ES-I3 (cell line): ENCODE measurements around the gene AQP12B.

Experiments used
- H3K36me3 ChIP-seq: 2 replicates; pipeline ENCODE4 v1.6.1; 2013; ENCODE audit warnings: mild to moderate bottlenecking, low read length, control low read depth, moderate library complexity; ENCODE audit not compliant: insufficient read depth
- H3K4me1 ChIP-seq: 2 replicates; pipeline ENCODE4 v1.6.1; 2013; ENCODE audit warnings: mild to moderate bottlenecking, control low read depth, low read length; ENCODE audit not compliant: insufficient read depth
- H3K9ac ChIP-seq: 2 replicates; pipeline ENCODE4 v1.6.1; 2013; ENCODE audit warnings: low read depth, mild to moderate bottlenecking, low read length, moderate library complexity
- H3K9me3 ChIP-seq: 2 replicates; pipeline ENCODE4 v1.6.1; 2013; ENCODE audit warnings: mild to moderate bottlenecking, low read length, moderate library complexity; ENCODE audit not compliant: control insufficient read depth, insufficient read depth

Gene AQP12B

GRCh38 chr2:240722376-240722775 is 39.7 kb upstream of the AQP12B start:
- H3K4me1 ChIP-seq, result no peaks in the 10 kb centered on the region
- no peak overlapping the region for H3K9ac ChIP-seq
- H3K9me3 ChIP-seq, result no peaks in the 10 kb centered on the region
- H3K36me3 ChIP-seq, result peaks cover 21% of the 10 kb centered on the region

DNA sequence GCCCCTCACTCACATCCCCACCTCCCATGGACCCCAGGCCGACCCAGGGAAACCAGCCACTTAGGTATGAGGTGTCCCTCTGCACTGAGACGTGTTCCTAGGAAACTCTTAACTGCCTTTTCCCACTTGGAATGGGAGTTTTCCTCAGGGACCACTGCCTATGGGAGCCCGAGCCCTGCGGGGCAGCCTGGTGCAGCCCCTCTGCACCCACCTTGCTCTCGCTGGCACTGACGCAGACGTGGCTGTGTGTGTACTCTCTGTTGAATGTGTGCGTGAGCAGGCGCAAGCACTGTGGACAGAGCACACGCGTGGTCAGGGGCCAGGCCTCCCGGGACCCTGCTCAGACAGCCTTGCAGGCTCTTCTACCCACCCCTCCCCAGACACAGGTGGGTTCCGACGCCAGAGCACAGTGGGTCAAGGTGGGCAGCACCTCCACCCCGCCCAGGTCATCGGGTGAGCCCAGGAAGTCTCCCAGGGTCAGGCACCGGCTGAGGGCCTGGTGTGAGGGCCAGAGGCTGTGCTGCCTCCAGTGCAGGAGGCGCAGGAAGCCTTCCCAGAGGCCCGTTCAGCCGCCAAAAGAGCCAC is 39.0 kb upstream of the AQP12B start:
- Histone ChIP-seq H3K36me3 (peaks cover 21% of the 10 kb centered on the region), H3K9ac (no peak overlapping the region), H3K4me1 (no peaks in the 10 kb centered on the region), H3K9me3 (no peaks in the 10 kb centered on the region)

DNA sequence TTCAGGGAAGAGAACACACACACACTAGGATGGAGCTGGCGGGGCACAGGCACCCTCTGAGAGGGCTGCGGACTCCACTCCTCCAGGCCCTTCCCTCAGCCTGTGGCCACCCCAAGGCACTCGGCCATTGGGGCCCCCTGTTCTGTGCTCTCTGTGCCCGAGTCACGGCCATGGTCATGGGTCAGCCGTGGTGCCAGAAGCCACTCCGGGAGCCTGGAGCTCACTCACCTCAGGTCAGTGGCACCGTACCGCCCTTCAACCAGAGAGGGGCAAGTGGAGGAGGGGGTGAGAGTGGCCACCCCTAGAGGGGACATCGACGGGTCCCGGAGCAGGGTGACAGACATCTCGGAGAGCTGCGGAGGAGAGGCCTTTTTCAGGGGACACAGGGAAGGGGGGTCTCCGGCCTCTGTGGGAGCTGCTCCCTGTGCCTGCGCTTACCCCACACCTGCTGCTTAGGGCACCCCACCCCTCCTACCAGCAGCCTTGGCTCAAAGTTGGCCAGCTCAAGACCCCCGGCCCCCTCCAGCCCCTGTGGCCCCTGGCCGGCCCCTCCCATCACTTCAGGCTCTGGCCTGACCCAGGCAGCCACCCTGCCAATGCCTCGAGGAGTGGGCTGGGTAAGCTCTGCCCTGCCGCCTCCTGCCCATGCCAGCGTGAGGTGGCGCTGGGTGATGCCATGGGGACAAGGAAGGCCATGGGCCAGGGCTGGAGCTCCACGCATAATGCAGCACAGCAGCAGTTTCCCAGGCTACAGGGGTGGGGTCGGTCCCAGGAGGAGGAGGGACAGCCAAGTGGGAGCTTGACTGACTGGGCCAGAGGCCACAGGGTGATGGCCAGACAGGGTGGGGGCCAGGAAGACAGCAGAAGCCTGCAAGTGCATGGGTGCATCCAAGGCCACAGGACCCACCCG is 38.3 kb upstream of the AQP12B start:
- H3K4me1 ChIP-seq, result no peaks in the 10 kb centered on the region
- H3K9me3 ChIP-seq, result no peaks in the 10 kb centered on the region
- peaks cover 18% of the 10 kb centered on the region for H3K36me3 ChIP-seq
- no peak overlapping the region for H3K9ac ChIP-seq

- Histone ChIP-seq H3K4me1 (no peaks in the 10 kb centered on the region), H3K36me3 (peaks cover 17% of the 10 kb centered on the region), H3K9ac (no peak overlapping the region), H3K9me3 (no peaks in the 10 kb centered on the region)
Measured at GRCh38 chr2:240719676-240720545, 37.2 kb upstream of the AQP12B start.

GRCh38 chr2:240718896-240719490 is 36.3 kb upstream of the AQP12B start:
- Histone ChIP-seq H3K4me1 (no peaks in the 10 kb centered on the region), H3K9me3 (no peaks in the 10 kb centered on the region), H3K36me3 (peaks cover 13% of the 10 kb centered on the region), H3K9ac (no peak overlapping the region)

DNA sequence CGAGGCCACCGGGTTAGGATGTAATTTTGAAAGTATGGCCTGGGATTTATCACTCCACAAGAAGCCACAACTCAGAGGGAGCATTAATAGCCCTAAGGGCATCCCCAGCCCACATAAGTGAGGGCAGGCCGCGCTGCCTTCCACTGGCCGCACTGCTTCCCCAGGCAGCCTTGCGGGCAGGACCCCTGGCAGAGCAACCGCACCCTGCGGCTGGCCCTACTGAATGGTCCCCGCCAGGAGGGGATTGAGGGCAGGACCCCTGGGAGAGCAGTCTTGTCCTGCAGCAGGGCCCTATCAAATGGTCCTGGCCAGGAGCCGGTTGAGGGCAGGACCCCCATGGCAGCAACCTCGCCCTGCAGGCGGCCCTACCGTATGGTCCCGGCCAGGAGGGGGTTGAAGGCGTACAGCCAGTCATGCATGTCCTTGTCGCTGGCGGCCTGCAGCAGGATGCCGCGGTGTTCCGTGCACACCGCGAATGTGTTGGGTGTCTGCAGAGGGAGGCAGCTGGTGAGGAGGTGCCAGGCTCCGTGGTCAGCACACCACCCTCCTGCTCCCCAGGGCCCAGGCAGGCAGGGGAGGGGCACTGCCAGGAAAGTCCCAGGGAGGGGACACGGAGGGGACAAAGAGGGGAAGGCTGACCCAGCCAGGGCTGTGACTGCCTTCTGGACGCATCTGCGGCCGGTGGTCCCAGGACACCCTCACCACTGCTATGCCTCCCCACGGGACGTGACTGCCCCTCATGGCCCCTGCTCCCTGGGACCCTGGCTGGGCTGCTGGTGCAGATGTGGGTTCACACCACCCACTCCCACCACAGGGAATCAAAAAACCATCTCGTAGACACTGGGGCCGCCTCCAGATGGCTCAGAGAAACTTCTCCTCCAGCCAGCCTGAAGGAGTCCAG is 35.2 kb upstream of the AQP12B start:
- Histone ChIP-seq H3K9ac (no peak overlapping the region), H3K9me3 (no peaks in the 10 kb centered on the region), H3K36me3 (peaks cover 7% of the 10 kb centered on the region), H3K4me1 (no peaks in the 10 kb centered on the region)

DNA sequence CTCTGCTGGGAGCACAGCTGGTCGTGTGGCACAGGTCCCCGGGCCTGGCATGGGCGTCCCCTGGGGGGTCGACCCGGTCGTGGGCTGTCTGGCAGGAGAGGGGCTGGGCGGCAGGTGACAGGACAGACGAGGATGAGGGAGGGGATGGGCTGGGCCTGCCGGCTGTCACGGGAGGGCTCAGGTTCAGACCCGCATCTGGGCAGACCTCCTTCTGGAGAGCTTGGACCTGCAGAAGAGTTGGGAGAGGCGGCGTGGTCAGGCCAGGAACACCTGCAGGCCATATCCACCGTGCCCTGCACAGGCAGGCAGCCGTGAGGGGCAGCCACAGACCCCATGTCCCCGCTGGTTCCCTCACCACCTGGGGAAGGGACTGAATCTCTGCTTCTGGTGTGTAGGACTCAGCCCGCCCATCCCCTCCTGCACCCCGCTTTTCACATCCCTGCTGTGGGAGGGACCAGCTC is 34.5 kb upstream of the AQP12B start:
- H3K4me1 ChIP-seq, result no peaks in the 10 kb centered on the region
- H3K9me3 ChIP-seq, result no peaks in the 10 kb centered on the region
- no peak overlapping the region for H3K9ac ChIP-seq
- peaks cover 6% of the 10 kb centered on the region for H3K36me3 ChIP-seq

- Histone ChIP-seq H3K4me1 (no peaks in the 10 kb centered on the region), H3K36me3 (peaks cover 3% of the 10 kb centered on the region; the same call in 1 of the 2 replicates), H3K9me3 (no peaks in the 10 kb centered on the region), H3K9ac (no peak overlapping the region)
Measured at GRCh38 chr2:240716130-240716798, 33.6 kb upstream of the AQP12B start.

DNA sequence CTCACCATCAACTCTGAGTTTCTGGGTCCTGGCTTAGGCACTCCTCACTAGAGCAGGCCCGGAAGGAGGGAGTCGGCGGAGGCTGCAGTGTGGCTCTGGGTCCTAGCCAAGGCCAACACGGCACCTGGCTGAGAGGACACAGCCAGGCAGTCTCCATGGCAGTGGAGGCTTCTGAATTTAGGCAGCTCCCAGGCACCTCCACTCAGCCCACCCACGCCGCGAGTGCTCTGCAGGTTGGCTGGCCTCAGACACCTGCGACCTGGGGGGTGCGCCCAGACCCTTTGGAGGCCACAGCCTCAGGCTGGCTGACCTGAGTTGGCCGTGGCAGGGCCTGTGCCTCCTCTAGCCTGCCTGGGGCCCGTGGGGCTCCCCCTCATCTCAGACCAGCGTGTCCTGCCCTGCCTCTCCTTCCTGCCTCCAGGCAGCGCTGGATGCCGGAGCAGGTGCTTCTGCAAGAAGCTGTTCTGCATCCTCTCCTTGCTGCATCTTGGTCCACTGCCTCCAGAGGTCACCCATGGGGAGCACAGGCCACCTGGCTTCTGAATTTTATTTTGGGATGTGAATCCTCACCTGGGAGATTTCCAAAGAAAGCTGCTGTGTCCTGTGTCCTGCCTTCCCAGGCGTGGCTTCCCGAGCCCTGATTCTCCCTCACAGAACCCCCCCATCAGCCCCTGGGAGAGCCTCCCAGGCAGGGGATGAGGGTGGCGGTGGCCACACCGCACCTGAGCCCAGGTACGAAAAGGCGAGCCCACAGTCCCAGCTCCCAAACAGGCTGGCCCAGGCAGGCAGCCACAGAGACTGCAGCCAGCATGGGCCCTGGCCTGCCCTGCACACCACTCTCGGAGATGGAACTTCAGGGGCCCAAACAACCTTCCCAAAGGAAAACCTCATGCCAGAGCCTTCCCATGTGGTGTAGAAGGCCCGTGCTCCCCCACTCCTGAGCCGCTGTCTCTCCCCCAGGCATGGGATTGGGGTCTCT is 32.4 kb upstream of the AQP12B start:
- no peak overlapping the region for H3K9ac ChIP-seq
- H3K36me3 ChIP-seq, result peaks cover 3% of the 10 kb centered on the region; the same call in 1 of the 2 replicates
- H3K9me3 ChIP-seq, result no peaks in the 10 kb centered on the region
- no peaks in the 10 kb centered on the region for H3K4me1 ChIP-seq

GRCh38 chr2:240713928-240714746 is 31.5 kb upstream of the AQP12B start:
- Histone ChIP-seq H3K9ac (no peak overlapping the region), H3K4me1 (no peaks in the 10 kb centered on the region), H3K36me3 (peaks cover 3% of the 10 kb centered on the region; the same call in 1 of the 2 replicates), H3K9me3 (no peaks in the 10 kb centered on the region)

- no peak overlapping the region for H3K9ac ChIP-seq
- 0 out of 2 replicates have a peak, but pooled peaks cover under 1% of the 10 kb centered on the region for H3K36me3 ChIP-seq
- no peaks in the 10 kb centered on the region for H3K9me3 ChIP-seq
- no peaks in the 10 kb centered on the region for H3K4me1 ChIP-seq
Measured at GRCh38 chr2:240713071-240713927, 30.6 kb upstream of the AQP12B start.
